ENCODE data around the gene MPRIP. TPM values are rescaled to one million over a fixed set of nuclear protein-coding genes. Genes with fewer than 3 reads are reported as not detected.

The MPRIP gene
- total RNA-seq, 1 experiment from 2014 or later, result 143 TPM

DNA sequence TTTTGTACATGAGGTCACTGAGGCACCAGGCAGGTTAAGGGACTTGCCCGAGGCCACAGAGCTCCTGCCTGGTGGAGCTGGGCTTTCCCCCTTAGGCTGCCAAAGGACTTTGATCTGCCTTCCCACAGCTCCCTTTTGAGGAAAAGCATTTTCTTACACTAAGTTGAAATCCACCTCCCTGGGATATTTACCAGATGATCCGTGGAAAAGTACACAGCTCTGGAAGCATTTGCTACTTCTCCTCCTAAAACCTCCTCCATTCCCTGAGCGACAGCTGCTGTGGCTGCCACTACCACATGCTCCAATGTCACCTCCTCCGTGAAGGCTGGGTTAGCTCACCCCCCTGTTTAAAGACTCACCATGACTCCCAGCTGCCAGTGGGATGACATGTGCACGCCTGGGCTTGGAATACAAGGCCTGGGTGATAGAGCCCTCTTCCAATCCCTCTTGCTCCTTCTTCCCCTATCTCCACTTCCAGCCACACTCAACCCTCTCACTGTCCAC is 1.2 kb upstream of the MPRIP start:
- Histone ChIP-seq H3K4me3 (no peak overlapping the region), H3K27me3 (no peaks in the 10 kb centered on the region), H3K36me3 (peaks cover 5% of the 10 kb centered on the region), H3K9me3 (no peaks in the 10 kb centered on the region)
- peak; percentile 55 for DNase-seq

DNA sequence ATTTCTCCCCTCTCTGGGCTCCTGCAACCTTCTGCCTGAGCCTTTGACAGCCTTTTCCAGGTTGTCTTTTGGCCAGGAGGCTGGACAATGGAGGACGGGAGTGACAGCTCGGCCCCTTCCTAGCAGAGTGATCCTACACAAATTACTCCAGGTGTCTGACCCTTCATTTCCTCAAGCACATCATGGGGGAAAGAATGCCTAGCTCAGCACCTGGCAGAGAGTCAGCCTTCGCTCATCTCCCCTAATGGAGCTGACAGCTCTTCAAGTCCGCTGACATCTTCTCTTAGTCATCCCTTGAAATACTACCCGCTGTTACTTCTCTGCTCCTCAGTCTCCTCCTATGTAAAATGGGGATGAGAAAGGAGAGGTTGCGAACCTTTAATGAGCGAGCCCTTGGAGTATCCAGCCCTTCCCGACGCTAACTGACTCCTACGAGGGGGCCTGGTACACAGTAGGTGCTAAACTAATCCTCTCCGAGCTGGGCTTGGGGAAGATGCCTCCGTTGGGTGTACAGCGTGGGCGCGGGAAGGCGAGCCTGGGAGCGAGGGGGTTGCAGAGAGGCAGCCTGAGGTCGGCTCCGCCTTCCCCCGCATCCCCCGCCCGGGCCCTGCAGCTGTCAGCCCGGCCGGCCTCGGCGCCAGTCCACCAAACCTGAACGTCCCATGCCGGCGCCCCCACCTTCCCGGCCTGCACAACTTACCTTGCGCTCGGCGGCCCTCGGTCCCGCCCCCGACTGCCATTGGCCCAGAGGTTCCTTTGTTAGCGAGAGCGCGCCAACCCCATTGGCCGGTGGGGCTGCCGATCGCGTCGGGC is 480 bp upstream of the MPRIP start:
- Histone ChIP-seq H3K9me3 (no peaks in the 10 kb centered on the region), H3K27me3 (no peaks in the 10 kb centered on the region), H3K36me3 (peaks cover 8% of the 10 kb centered on the region), H3K4me3 (peak overlapping the region; percentile 51)
- peak; percentile 98 for DNase-seq

DNA sequence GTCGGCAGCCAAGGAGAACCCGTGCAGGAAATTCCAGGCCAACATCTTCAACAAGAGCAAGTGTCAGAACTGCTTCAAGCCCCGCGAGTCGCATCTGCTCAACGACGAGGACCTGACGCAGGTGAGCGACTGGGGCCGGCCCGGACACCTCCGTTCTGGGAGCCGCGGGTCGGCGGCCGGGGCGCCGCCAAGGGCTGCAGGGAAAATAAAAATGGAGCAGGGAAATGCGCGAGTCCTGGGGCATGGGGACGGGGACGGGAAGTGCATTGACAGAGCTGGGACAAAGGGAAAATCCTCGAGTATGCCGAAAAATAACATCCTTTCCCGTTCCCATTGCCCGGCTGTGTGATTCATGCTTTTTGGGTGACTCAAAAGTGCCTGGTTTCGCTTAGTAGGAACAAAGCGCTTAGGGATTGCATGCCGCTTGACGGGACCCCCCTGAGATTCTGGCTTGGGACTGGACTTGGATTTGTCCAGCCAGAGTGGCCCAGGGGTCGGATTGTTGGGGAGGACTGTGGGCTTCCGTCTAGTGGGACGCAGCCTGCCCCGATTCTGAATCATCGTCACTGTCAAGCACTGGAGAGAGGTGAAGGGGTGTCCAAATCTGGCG is 699 bp downstream of the MPRIP start:
- no peak for DNase-seq
- Histone ChIP-seq H3K27me3 (no peaks in the 10 kb centered on the region), H3K9me3 (no peaks in the 10 kb centered on the region)

DNA sequence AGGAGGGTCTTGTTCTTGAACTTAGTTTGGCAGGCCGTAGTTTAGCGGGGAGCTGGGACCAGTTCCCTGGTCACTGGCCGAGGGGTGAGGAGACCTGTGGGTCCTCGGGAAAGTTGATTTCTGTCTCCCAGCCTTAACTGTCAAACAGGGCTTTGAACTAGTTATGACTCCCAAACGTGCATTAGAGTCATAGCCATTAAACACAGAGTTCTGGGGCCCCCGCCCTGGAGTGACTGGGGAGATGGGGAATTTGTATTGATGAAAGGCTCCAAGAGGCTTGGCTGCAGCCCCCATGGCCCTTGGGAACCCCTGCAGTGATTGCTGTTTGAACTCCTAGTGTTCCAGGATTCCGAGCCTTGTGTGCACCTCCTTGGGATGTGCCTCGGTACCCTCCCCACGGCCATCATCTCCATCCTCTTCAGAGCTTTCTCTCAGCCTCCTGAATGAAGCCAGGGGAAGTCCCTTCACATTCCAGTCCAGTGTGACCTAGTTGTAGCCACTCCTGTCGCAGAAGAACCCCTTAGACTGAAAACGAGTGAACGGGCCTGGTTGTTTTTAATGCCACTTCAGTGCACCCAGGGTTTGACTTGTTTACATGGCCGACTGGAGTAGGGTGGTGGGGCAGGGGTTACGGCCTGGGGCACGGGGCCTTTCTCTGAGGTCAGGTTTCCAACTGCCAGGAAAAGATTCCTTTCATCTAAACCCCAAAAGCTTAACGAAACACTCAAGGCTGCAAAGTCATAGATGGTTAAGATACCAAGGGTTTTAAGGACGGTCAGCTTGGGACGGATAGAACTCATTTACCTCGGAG is 1.4 kb downstream of the MPRIP start:
- Histone ChIP-seq H3K9me3 (no peaks in the 10 kb centered on the region), H3K27me3 (no peaks in the 10 kb centered on the region), H3K4me3 (peak overlapping the region; percentile 72), H3K36me3 (peaks cover 8% of the 10 kb centered on the region)
- DNase-seq, result no peak

More for the DNA sequence above, 699 bp downstream of the MPRIP start:
- peaks cover 8% of the 10 kb centered on the region for H3K36me3 ChIP-seq
- H3K4me3 ChIP-seq, result peak overlapping the region; percentile 72

DNA sequence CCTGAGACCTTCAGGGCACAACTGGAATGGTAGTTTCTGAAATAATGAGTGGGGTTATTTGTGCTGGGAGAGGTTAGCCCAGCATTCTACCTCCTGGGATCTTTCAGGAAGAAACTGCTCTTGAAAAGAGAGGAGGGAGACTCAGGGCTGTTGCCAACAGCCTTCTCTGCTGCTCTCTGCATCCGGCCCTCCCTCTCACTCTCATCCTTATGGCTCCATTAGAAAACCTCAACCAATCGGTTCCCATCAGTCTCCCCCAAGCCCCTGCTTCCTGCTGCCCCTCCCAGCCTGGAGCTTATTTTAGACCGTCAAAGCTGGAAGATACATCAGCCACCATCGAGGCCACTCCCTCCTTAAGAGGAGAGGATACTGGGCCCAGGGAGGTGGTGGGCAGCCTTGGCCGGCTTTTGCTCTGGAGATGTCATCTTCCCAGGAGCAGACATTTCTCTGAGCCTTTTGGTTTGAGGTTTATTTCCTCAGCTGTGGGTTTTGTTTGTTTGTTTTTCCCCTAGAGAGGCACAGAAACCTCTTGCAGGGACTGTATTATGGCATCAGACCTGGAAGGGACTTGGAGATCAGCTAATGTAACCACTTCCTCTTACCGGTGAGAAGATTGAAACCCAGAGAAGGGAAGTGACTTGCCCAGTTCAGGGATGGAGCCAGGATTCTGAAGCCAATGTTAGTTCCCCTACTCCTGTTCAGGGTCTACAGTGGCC is 2.7 kb downstream of the MPRIP start:
- Histone ChIP-seq H3K27me3 (no peaks in the 10 kb centered on the region), H3K36me3 (peaks cover 8% of the 10 kb centered on the region), H3K4me3 (peak overlapping the region; percentile 72), H3K9me3 (no peaks in the 10 kb centered on the region)
- peak; percentile 54 for DNase-seq

DNA sequence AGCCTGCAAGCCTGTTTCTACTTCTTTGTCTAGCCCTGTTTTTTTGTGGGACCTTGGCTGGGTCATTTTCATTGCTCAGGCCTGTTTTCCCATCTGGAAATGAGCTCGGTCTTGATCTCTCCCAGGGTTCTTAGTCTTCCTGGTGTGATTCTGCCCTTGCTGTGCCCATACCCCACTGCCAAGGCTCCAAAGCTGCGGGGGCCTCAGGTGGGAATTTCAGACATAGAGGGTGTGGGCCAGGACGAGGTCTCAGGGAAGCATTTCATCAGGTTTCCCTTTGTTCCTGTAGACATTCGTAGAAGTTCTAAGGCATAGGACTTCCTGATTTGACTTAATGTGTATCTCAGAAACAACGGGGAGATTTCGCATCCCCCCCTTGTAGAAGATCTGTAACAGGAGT is 5.8 kb downstream of the MPRIP start:
- H3K9me3 ChIP-seq, result no peaks in the 10 kb centered on the region
- no peak for DNase-seq
- no peak overlapping the region for H3K4me3 ChIP-seq
- peaks cover 8% of the 10 kb centered on the region for H3K36me3 ChIP-seq
- H3K27me3 ChIP-seq, result no peaks in the 10 kb centered on the region

DNA sequence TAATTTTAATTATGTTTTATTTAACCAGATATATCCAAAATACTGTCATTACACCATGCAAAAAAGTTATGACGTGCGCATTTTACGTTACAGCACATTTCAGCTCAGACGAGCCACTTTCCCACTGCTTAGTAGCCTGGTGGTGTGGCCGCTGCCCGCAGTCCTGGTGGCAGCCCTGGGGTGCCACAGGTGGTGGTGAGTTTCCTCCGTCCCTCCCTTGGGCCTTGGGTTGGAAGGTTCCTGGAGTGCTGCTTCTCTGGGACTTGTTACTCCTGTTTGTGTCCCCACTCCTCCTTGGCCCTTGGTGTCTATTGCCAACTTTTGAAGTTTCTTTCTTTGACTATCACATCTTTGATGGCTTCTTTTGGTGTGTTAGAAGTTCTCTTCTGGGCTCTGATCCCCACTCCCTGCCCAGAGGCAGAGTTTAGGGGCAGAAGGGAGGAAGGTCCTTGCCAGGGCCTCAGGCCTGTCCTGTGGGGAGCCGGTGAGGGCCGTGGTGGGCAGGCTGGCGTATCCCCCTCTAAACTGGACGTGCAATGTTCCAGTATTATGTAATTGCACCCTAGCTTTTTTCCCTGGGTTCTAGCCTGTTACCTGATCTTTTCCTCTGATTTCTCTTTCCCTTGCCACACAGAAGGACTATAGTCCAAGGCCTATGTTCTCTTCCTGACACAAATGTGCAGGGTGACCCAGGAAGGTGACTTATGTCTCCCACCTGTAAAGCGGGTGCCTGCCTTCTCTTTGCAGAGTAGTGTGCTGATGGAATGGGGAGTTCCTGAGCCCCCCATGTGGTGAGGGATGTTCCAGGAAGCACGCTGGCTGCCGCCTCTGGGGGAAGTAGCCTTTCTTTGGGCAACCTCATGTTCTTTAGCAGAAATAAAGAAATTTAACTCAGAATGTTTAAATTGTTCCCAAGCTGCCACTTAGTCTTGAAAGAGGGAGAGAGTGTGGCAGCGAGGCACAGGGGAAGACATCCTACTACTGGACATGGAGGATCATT is 8.4 kb downstream of the MPRIP start:
- Histone ChIP-seq H3K9me3 (no peaks in the 10 kb centered on the region), H3K4me3 (no peak overlapping the region), H3K27me3 (no peaks in the 10 kb centered on the region), H3K36me3 (peaks cover 4% of the 10 kb centered on the region; the same call in 1 of the 2 replicates)
- no peak for DNase-seq

DNA sequence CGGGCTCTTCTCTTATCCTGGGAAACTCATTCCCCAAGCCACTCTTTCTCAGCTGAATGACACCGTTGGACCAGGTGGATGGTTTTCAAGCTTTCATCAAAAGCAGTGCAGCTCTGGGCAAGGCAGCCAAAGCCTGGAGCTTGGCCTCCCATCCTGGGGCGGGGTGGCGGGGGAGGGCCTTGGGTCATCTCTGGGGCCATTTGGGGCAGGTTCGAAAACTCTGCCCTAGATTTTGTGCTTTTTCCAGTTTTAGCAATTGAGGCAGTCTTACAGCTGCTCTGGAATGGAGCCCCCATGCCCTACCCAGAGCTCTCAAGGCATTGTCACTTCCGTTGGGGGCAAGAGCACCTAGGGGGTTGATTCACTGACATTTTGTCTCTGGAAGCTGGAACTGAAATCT is 9.1 kb downstream of the MPRIP start:
- H3K9me3 ChIP-seq, result no peaks in the 10 kb centered on the region
- no peaks in the 10 kb centered on the region for H3K27me3 ChIP-seq
- H3K4me3 ChIP-seq, result no peak overlapping the region
- peaks cover under 1% of the 10 kb centered on the region; the same call in 1 of the 2 replicates for H3K36me3 ChIP-seq
- no peak for DNase-seq

DNA sequence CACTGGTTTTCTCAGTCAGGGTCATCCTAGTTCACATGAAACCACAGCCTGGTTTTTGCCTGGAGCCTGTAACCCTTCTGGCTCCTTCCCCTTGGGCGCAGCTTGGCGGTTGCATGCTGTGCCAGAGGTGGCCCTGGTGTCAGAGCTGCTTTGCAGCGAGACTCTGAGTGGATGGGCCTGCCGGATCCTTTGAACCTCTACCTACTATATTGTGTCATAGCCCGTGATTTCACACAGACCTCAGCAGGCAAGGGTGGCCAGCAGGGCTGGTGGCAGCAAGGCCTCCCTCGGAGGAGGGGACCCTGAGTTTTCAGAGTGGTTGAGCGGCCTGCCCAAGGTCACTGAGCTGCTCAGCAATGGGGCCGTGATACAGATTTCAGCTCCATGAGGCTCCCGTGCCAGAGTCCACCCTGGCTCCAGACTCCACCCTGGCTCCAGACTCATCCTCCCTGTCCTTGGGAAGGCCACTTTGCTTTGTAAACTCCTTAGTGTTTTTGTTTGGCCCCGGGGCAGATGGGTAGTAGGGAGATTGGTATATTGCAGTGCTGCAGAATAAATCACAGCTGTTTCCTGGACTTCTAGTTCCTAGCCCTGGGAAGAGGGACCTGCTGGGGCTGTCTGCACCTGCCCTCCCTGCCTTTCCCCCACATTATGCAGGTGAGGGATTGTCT is 9.7 kb downstream of the MPRIP start:
- Histone ChIP-seq H3K9me3 (no peaks in the 10 kb centered on the region), H3K36me3 (no peaks in the 10 kb centered on the region; the same call in 1 of the 2 replicates), H3K4me3 (no peak overlapping the region), H3K27me3 (no peaks in the 10 kb centered on the region)
- no peak for DNase-seq

DNA sequence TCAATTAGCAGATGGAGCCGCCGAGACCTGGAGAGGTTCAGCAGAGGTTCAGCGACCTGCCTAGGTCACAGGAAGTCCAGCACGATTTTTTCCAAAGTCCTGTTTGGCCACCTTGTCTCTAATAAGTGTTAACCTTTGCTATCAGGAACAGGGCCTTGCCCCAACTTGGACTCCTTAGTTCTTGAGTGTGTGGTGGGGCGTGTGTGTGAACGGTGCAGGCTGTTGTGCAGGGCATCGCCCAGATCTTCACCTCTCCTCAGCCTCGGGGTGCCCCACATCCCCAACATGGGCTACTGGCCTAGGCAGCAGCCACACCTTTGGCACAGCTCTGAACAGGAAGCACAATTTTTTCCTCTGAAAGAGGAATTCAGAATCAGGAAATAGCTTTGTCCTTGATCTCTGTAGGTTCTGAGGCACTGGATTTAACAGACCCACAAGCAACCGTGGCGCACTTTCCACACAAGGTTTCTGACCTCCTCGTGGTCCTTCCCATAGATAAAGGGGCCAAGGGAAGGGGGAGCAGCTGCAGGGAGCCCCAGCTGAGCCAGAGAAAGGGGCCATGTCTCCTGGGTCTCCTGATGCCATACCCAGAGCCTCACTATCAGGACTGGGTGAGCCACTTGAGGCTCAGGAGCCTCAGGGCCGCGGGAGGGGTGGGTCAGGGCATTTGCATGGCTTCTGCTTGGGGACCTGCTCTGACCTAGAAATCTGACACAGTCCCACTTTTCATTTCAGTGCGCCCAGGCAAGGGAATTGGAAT is 10.4 kb downstream of the MPRIP start:
- H3K9me3 ChIP-seq, result no peaks in the 10 kb centered on the region
- no peaks in the 10 kb centered on the region; the same call in 1 of the 2 replicates for H3K36me3 ChIP-seq
- H3K27me3 ChIP-seq, result no peaks in the 10 kb centered on the region
- no peak overlapping the region for H3K4me3 ChIP-seq
- no peak for DNase-seq

DNA sequence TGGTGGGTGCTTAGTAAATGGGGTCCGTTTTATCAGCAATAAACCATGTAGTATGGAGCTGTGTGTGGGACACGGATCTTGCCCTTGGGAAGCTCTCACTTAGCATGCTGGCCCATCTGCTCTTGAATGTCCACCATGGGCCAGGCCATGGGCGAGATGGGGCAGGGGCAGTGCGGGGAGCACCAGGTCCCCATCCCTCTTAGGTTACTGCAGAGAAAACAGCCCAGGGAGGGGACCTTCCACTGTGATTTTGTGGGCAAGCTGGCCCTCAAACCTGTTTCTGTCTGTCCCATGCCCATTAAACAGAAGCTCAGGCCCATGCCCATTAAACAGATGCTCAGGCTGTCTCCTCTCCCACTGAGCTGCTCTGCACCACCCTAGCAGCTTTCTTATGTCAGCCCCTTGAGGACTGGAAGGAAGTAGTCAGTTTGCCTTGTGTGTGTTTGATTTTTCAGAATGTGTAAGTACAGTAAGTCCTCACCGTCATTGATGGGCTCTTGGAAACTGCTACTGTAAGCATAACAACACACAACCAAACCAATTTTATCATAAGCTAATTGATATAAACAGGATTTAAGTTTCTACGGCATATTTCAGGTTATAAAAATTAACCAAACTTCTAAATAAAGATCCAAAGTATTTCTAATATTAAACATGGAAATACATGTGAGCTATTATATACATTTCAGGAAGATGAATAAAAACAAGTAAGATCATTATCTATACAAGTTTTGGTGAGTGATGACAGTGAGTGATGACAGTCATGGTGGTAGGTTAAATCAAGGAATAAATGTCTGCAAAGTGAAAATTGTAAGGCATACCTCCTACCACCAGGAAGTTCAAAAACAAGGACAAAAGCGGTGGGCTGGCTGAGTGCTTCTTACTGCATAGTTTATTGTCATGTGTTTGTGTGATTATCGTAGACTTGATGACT is 11.5 kb downstream of the MPRIP start:
- no peaks in the 10 kb centered on the region for H3K9me3 ChIP-seq
- H3K27me3 ChIP-seq, result no peaks in the 10 kb centered on the region
- H3K36me3 ChIP-seq, result no peaks in the 10 kb centered on the region; the same call in 1 of the 2 replicates
- H3K4me3 ChIP-seq, result no peak overlapping the region
- DNase-seq, result no peak

DNA sequence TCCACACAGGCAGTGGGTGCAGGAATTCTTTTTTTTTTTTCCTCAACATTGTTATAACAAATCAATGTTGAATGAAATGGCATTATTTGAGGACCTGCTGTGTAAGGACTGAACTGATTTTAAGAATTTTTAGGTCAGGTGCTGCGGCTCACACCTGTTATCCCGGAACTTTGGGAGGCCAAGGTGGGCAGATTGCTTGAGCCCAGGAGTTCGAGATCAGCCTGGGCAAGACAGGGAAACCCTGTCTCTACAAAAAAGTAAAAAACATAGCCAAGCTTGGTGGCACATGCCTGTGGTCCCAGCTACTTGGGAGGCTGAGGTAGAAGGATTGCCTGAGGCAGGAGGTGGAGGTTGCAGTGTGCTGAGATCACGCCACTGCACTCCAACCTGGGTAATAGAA is 12.4 kb downstream of the MPRIP start:
- no peak for DNase-seq
- no peaks in the 10 kb centered on the region; the same call in 1 of the 2 replicates for H3K36me3 ChIP-seq
- no peaks in the 10 kb centered on the region for H3K27me3 ChIP-seq

More for the DNA sequence above, 12.4 kb downstream of the MPRIP start:
- no peaks in the 10 kb centered on the region for H3K9me3 ChIP-seq
- no peak overlapping the region for H3K4me3 ChIP-seq

Data from MG63 (cell line).